ENCODE data around the gene MTHFSD. TPM values are rescaled to one million over a fixed set of nuclear protein-coding genes. Genes with fewer than 3 reads are reported as not detected.

The MTHFSD gene
- total RNA-seq, 1 donor from 2014 or later: 12.5 TPM

DNA sequence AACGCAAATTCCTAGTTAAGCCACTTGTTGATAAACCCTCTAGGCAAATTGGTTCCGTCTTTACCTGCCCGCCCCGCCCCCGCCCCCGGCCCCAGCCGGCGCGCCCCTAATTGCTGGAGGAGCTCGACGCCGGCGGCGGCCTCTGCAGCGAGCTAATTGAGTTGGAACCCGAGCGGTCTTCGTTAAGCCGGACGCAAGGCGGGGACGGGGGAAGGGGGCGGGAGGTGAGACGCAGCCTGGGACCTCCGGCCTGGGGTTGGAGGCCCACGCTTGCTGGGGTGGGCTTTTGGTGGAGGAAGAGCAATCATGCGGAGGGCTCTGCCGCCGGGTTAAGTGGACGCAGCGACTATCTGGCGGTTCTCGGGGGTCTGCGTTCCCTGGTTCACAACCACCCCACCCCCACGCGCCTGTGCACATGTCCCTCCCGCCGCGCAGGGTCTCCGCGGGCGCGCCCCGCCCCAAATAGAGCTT, 57.4 kb downstream of the MTHFSD start:
- no peak overlapping the region for H3K9ac ChIP-seq (ENCODE audit: low read depth in 1 of 3, low read length in 3 of 3)
- H3K27me3 ChIP-seq (ENCODE audit: control insufficient read depth in 3 of 3, insufficient read depth in 3 of 3, low read length in 3 of 3): peaks cover 90 to 92% (median 91%) of the 10 kb centered on the region in 3 donors
- no peak overlapping the region for H3K4me3 ChIP-seq (ENCODE audit: low read length in 3 of 3)
- H3K4me1 ChIP-seq (ENCODE audit: control insufficient read depth in 3 of 3, insufficient read depth in 3 of 3, low read length in 3 of 3): peaks cover 0 to 7% (median 3%) of the 10 kb centered on the region in 3 donors
- H3K9me3 ChIP-seq (ENCODE audit: control insufficient read depth in 3 of 3, low read length in 3 of 3): no peaks in the 10 kb centered on the region
- no peaks in the 10 kb centered on the region for H3K36me3 ChIP-seq (ENCODE audit: control insufficient read depth in 3 of 3, insufficient read depth in 3 of 3, low read length in 3 of 3)
- no peak overlapping the region for H3K27ac ChIP-seq (ENCODE audit: low read depth, low read length)

- Histone ChIP-seq H3K9me3 (ENCODE audit: control insufficient read depth in 3 of 3, low read length in 3 of 3) (no peaks in the 10 kb centered on the region), H3K27ac (ENCODE audit: low read depth, low read length) (no peak overlapping the region), H3K36me3 (ENCODE audit: control insufficient read depth in 3 of 3, insufficient read depth in 3 of 3, low read length in 3 of 3) (no peaks in the 10 kb centered on the region), H3K27me3 (ENCODE audit: control insufficient read depth in 3 of 3, insufficient read depth in 3 of 3, low read length in 3 of 3) (peaks cover 89 to 92% (median 91%) of the 10 kb centered on the region in 3 donors), H3K9ac (ENCODE audit: low read depth in 1 of 3, low read length in 3 of 3) (no peak overlapping the region), H3K4me3 (ENCODE audit: low read length in 3 of 3) (no peak overlapping the region), H3K4me1 (ENCODE audit: control insufficient read depth in 3 of 3, insufficient read depth in 3 of 3, low read length in 3 of 3) (peaks cover 0 to 7% (median 3%) of the 10 kb centered on the region in 3 donors)
Measured at GRCh38 chr16:86496929-86497461, 58.0 kb downstream of the MTHFSD start.

DNA sequence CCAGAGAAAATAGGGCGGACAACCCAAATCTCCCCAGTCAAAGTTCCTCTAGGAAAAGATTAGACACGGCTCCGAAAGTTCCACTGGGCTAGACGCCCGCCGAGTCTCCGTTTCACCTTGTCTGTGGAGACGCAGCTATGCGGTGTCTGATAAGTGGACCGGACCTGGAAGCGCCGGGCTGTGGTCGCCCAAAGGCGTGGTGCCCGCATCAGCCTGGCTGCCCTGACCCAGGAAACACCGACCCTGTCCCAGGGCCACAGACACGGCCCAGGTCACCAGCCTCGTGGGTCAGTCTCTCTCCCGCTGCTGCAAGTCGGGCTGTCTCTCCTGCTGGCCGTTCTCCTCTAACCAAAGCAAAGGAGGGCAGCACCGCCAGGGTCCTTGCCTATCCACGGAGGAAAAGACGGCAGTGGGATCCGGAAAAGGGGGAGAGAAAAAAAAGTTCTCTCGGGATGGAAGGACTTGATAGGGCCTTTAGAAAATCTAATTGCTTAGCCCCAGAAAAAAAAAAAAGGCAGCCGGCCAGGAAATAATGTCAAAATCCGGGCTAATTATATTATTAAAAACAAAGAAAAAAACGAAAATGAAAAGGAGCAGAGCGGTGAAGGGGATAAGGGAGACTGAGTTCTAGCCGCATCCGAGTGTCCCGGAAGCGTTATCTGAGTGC, 58.6 kb downstream of the MTHFSD start:
- Histone ChIP-seq H3K4me3 (ENCODE audit: low read length in 3 of 3) (no peak overlapping the region), H3K27ac (ENCODE audit: low read depth, low read length) (no peak overlapping the region), H3K27me3 (ENCODE audit: control insufficient read depth in 3 of 3, insufficient read depth in 3 of 3, low read length in 3 of 3) (peaks cover 90 to 91% (median 91%) of the 10 kb centered on the region in 3 donors), H3K4me1 (ENCODE audit: control insufficient read depth in 3 of 3, insufficient read depth in 3 of 3, low read length in 3 of 3) (peaks cover 0 to 7% (median 3%) of the 10 kb centered on the region in 3 donors), H3K9me3 (ENCODE audit: control insufficient read depth in 3 of 3, low read length in 3 of 3) (no peaks in the 10 kb centered on the region), H3K9ac (ENCODE audit: low read depth in 1 of 3, low read length in 3 of 3) (no peak overlapping the region), H3K36me3 (ENCODE audit: control insufficient read depth in 3 of 3, insufficient read depth in 3 of 3, low read length in 3 of 3) (no peaks in the 10 kb centered on the region)

GRCh38 chr16:86495756-86496261, 59.2 kb downstream of the MTHFSD start:
- no peak overlapping the region for H3K9ac ChIP-seq (ENCODE audit: low read depth in 1 of 3, low read length in 3 of 3)
- no peaks in the 10 kb centered on the region for H3K9me3 ChIP-seq (ENCODE audit: control insufficient read depth in 3 of 3, low read length in 3 of 3)
- H3K36me3 ChIP-seq (ENCODE audit: control insufficient read depth in 3 of 3, insufficient read depth in 3 of 3, low read length in 3 of 3): no peaks in the 10 kb centered on the region
- H3K27ac ChIP-seq (ENCODE audit: low read depth, low read length): no peak overlapping the region
- peaks cover 0 to 7% (median 3%) of the 10 kb centered on the region in 3 donors for H3K4me1 ChIP-seq (ENCODE audit: control insufficient read depth in 3 of 3, insufficient read depth in 3 of 3, low read length in 3 of 3)
- H3K4me3 ChIP-seq (ENCODE audit: low read length in 3 of 3): no peak overlapping the region
- H3K27me3 ChIP-seq (ENCODE audit: control insufficient read depth in 3 of 3, insufficient read depth in 3 of 3, low read length in 3 of 3): peaks cover 90 to 91% (median 91%) of the 10 kb centered on the region in 3 donors

- H3K27me3 ChIP-seq (ENCODE audit: control insufficient read depth in 3 of 3, insufficient read depth in 3 of 3, low read length in 3 of 3): peaks cover 89 to 91% (median 91%) of the 10 kb centered on the region in 3 donors
- no peak overlapping the region for H3K4me3 ChIP-seq (ENCODE audit: low read length in 3 of 3)
- no peaks in the 10 kb centered on the region for H3K36me3 ChIP-seq (ENCODE audit: control insufficient read depth in 3 of 3, insufficient read depth in 3 of 3, low read length in 3 of 3)
- peaks cover 0 to 7% (median 3%) of the 10 kb centered on the region in 3 donors for H3K4me1 ChIP-seq (ENCODE audit: control insufficient read depth in 3 of 3, insufficient read depth in 3 of 3, low read length in 3 of 3)
- H3K9me3 ChIP-seq (ENCODE audit: control insufficient read depth in 3 of 3, low read length in 3 of 3): no peaks in the 10 kb centered on the region
- H3K27ac ChIP-seq (ENCODE audit: low read depth, low read length): no peak overlapping the region
- no peak overlapping the region for H3K9ac ChIP-seq (ENCODE audit: low read depth in 1 of 3, low read length in 3 of 3)
Measured at GRCh38 chr16:86495357-86495701, 59.7 kb downstream of the MTHFSD start.

GRCh38 chr16:86494565-86495356, 60.3 kb downstream of the MTHFSD start:
- H3K9me3 ChIP-seq (ENCODE audit: control insufficient read depth in 3 of 3, low read length in 3 of 3): no peaks in the 10 kb centered on the region
- H3K9ac ChIP-seq (ENCODE audit: low read depth in 1 of 3, low read length in 3 of 3): no peak overlapping the region
- H3K4me1 ChIP-seq (ENCODE audit: control insufficient read depth in 3 of 3, insufficient read depth in 3 of 3, low read length in 3 of 3): peaks cover 0 to 7% (median 3%) of the 10 kb centered on the region in 3 donors
- H3K27ac ChIP-seq (ENCODE audit: low read depth, low read length): no peak overlapping the region
- peaks cover 88 to 91% (median 91%) of the 10 kb centered on the region in 3 donors for H3K27me3 ChIP-seq (ENCODE audit: control insufficient read depth in 3 of 3, insufficient read depth in 3 of 3, low read length in 3 of 3)
- H3K4me3 ChIP-seq (ENCODE audit: low read length in 3 of 3): no peak overlapping the region
- no peaks in the 10 kb centered on the region for H3K36me3 ChIP-seq (ENCODE audit: control insufficient read depth in 3 of 3, insufficient read depth in 3 of 3, low read length in 3 of 3)

DNA sequence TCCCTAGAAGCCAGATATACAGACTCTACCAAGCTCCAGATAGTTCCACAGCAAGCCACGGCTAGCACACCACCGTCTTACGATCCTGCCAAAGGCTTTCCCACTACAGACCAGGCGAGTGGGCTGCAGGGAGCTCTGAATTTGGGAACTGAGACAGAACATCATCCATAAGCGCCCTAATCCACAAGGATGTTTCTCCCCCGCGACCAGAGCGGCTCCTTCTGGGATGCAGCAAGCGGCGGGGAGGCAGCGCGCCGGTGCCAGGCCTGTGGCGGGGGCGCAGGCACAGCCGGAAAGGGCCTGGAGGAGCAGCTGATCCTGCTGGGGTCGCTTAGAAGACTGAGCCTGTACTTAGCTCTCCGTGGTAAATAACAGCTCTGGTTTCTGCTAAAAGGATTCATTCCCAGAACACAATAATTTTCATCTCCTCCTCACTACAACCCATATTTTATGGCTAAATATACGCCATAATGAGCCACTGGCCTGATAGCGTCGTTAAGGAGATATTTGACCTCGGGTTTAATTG, 60.9 kb downstream of the MTHFSD start:
- peaks cover 0 to 7% (median 3%) of the 10 kb centered on the region in 3 donors for H3K4me1 ChIP-seq (ENCODE audit: control insufficient read depth in 3 of 3, insufficient read depth in 3 of 3, low read length in 3 of 3)
- no peaks in the 10 kb centered on the region for H3K9me3 ChIP-seq (ENCODE audit: control insufficient read depth in 3 of 3, low read length in 3 of 3)
- no peak overlapping the region for H3K27ac ChIP-seq (ENCODE audit: low read depth, low read length)
- H3K36me3 ChIP-seq (ENCODE audit: control insufficient read depth in 3 of 3, insufficient read depth in 3 of 3, low read length in 3 of 3): no peaks in the 10 kb centered on the region
- H3K4me3 ChIP-seq (ENCODE audit: low read length in 3 of 3): no peak overlapping the region
- peaks cover 91% of the 10 kb centered on the region in 3 donors for H3K27me3 ChIP-seq (ENCODE audit: control insufficient read depth in 3 of 3, insufficient read depth in 3 of 3, low read length in 3 of 3)
- H3K9ac ChIP-seq (ENCODE audit: low read depth in 1 of 3, low read length in 3 of 3): no peak overlapping the region

DNA sequence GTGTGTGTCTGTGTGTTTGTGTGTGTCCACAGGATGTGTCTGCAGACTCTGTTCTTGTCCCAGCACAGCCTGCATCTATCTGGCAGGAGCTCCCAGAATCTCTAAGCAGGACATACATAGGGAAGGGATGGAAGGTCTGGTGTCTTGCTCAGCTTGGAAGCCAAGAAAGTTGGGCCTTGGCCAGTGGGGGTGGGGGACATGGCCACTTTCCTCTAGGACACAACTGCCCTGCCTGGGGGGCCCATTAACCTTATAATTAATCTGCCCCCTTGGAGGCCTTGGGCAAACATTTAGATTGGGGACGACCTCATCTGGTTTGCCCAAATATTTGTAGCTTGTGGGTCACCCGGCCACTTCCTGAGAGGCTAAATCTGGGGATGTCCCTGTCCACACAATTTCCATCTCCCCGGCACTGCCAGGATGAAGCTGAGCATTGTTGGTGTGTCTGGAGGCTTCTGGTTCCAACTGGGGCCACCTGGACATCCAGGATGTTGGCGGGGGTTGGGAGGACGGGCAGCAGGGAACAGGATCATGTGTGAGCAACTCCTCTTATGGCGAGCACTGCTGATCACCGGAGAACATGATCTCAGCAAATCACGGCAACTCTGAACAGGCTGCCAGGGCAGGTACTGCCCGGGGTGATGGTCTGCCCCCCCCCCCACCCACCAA, 61.9 kb downstream of the MTHFSD start:
- Histone ChIP-seq H3K9me3 (ENCODE audit: control insufficient read depth in 3 of 3, low read length in 3 of 3) (no peaks in the 10 kb centered on the region), H3K9ac (ENCODE audit: low read depth in 1 of 3, low read length in 3 of 3) (no peak overlapping the region), H3K4me1 (ENCODE audit: control insufficient read depth in 3 of 3, insufficient read depth in 3 of 3, low read length in 3 of 3) (peaks cover 0 to 7% (median 0%) of the 10 kb centered on the region in 3 donors), H3K4me3 (ENCODE audit: low read length in 3 of 3) (no peak overlapping the region), H3K27me3 (ENCODE audit: control insufficient read depth in 3 of 3, insufficient read depth in 3 of 3, low read length in 3 of 3) (peaks cover 90 to 91% (median 91%) of the 10 kb centered on the region in 3 donors), H3K27ac (ENCODE audit: low read depth, low read length) (no peak overlapping the region), H3K36me3 (ENCODE audit: control insufficient read depth in 3 of 3, insufficient read depth in 3 of 3, low read length in 3 of 3) (no peaks in the 10 kb centered on the region)

GRCh38 chr16:86492267-86492960, 62.6 kb downstream of the MTHFSD start:
- no peaks in the 10 kb centered on the region for H3K36me3 ChIP-seq (ENCODE audit: control insufficient read depth in 3 of 3, insufficient read depth in 3 of 3, low read length in 3 of 3)
- no peak overlapping the region for H3K27ac ChIP-seq (ENCODE audit: low read depth, low read length)
- H3K9ac ChIP-seq (ENCODE audit: low read depth in 1 of 3, low read length in 3 of 3): no peak overlapping the region
- H3K4me3 ChIP-seq (ENCODE audit: low read length in 3 of 3): no peak overlapping the region
- no peaks in the 10 kb centered on the region for H3K9me3 ChIP-seq (ENCODE audit: control insufficient read depth in 3 of 3, low read length in 3 of 3)
- H3K27me3 ChIP-seq (ENCODE audit: control insufficient read depth in 3 of 3, insufficient read depth in 3 of 3, low read length in 3 of 3): peaks cover 94 to 95% (median 94%) of the 10 kb centered on the region in 3 donors
- H3K4me1 ChIP-seq (ENCODE audit: control insufficient read depth in 3 of 3, insufficient read depth in 3 of 3, low read length in 3 of 3): peaks cover 0 to 7% (median 0%) of the 10 kb centered on the region in 3 donors
